Measurements from ENCODE around the gene CHMP1A.

GRCh38 chr16:89642574-89642973, 14.9 kb downstream of the CHMP1A start:
- TF ChIP-seq, protein P1, sequence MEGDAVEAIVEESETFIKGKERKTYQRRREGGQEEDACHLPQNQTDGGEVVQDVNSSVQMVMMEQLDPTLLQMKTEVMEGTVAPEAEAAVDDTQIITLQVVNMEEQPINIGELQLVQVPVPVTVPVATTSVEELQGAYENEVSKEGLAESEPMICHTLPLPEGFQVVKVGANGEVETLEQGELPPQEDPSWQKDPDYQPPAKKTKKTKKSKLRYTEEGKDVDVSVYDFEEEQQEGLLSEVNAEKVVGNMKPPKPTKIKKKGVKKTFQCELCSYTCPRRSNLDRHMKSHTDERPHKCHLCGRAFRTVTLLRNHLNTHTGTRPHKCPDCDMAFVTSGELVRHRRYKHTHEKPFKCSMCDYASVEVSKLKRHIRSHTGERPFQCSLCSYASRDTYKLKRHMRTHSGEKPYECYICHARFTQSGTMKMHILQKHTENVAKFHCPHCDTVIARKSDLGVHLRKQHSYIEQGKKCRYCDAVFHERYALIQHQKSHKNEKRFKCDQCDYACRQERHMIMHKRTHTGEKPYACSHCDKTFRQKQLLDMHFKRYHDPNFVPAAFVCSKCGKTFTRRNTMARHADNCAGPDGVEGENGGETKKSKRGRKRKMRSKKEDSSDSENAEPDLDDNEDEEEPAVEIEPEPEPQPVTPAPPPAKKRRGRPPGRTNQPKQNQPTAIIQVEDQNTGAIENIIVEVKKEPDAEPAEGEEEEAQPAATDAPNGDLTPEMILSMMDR (IDR thresholded peaks at IDR 0.05): no peak
- no peak for TF ChIP-seq POLR2A (IDR thresholded peaks at IDR 0.05)

All from body of pancreas (tissue), 4 donors.